H1 (cell line): ENCODE measurements around the gene LYRM7. TPM values are rescaled to one million over a fixed set of nuclear protein-coding genes. Genes with fewer than 3 reads are reported as not detected.

Source experiments
- CTCF ChIA-PET: fragments of 300-600 bp; sonication (Branson Sonifier 250); formaldehyde crosslinking; loops from one replicate; lab custom pipeline; 2021; ENCODE audit not compliant: partially characterized antibody; lab: Charles Lee
- POLR2A ChIA-PET: fragments of 300-600 bp; sonication (Branson Sonifier 250); formaldehyde crosslinking; loops from one replicate; lab custom pipeline; 2021; ENCODE audit warnings: inconsistent platforms; ENCODE audit not compliant: partially characterized antibody; lab: Charles Lee
- DNase-seq, 2 experiments: peaks; one replicate each; pipeline versions ENCODE4 v3.0.0 to v3.0.0-alpha.2; 2010 to 2022; ENCODE audit warnings: low spot score in 2 of 2, low read depth in 1 of 2, mixed read lengths in 1 of 2
- FAIRE-seq: peaks from 2 replicates; lab custom pipeline; 2011; peaks lifted over from hg19 to GRCh38; lab: Jason Lieb, UNC
- H2AFZ ChIP-seq: 2 replicates; pipeline ENCODE4 v1.8.1; 2012; ENCODE audit warnings: low read length, inconsistent platforms
- H2AK5ac ChIP-seq: 2 replicates; pipeline ENCODE4 v1.6.1; 2013; ENCODE audit warnings: low read depth, low read length
- H2BK120ac ChIP-seq: replicated peaks from 2 replicates; pipeline ENCODE3; 2013; ENCODE audit warnings: low read depth, low read length, inconsistent platforms
- H2BK12ac ChIP-seq: 2 replicates; pipeline ENCODE4 v1.6.1; 2013; ENCODE audit warnings: low read depth, low read length
- H2BK15ac ChIP-seq: 2 replicates; pipeline ENCODE4 v1.6.1; 2013; ENCODE audit warnings: low read length
- H2BK20ac ChIP-seq: 2 replicates; pipeline ENCODE4 v1.6.1; 2013; ENCODE audit warnings: low read length
- H2BK5ac ChIP-seq: 2 replicates; pipeline ENCODE4 v1.6.1; 2013; ENCODE audit warnings: low read depth, low read length
- H3K14ac ChIP-seq: 2 replicates; pipeline ENCODE4 v1.6.1; 2013; ENCODE audit warnings: inconsistent platforms; ENCODE audit not compliant: insufficient read length
- H3K18ac ChIP-seq: 2 replicates; pipeline ENCODE4 v1.6.1; 2013; ENCODE audit warnings: low read length; ENCODE audit errors: extremely low read depth
- H3K23ac ChIP-seq: 2 replicates; pipeline ENCODE4 v1.6.1; 2013; ENCODE audit warnings: inconsistent platforms; ENCODE audit not compliant: insufficient read length
- H3K23me2 ChIP-seq: 2 replicates; pipeline ENCODE4 v1.6.1; 2013; ENCODE audit warnings: low read depth, low read length
- H3K27ac ChIP-seq: 2 replicates; pipeline ENCODE4 v1.6.1; 2011; ENCODE audit warnings: low read depth, low read length, inconsistent platforms
- H3K27me3 ChIP-seq, 4 experiments: replicated peaks in 1 of 4; 1 replicate in 1 of 4; 2 replicates in 3 of 4; pipeline versions ENCODE4 v1.6.1 to v1.8.1; 2011 to 2013; ENCODE audit warnings: low read length in 3 of 4, mild to moderate bottlenecking in 3 of 4, inconsistent platforms in 2 of 4, mixed read lengths in 2 of 4, moderate library complexity in 1 of 4; ENCODE audit not compliant: control insufficient read depth in 3 of 4, insufficient read depth in 3 of 4; ENCODE audit errors: extremely low read depth in 1 of 4
- H3K36me3 ChIP-seq, 4 experiments: 2 replicates each; pipeline versions ENCODE4 v1.6.1 to v1.8.1; 2011 to 2013; ENCODE audit warnings: mild to moderate bottlenecking in 4 of 4, low read length in 3 of 4, moderate library complexity in 2 of 4, control low read depth in 1 of 4, inconsistent platforms in 1 of 4; ENCODE audit not compliant: insufficient read depth in 4 of 4, control insufficient read depth in 2 of 4
- H3K4ac ChIP-seq: replicated peaks from 2 replicates; pipeline ENCODE3; 2013; ENCODE audit warnings: low read length, low read depth, mixed read lengths, inconsistent platforms; ENCODE audit not compliant: insufficient read length
- H3K4me1 ChIP-seq, 4 experiments: replicated peaks in 1 of 4; 1 replicate in 1 of 4; 2 replicates in 3 of 4; pipeline versions ENCODE4 v1.6.1 to v1.8.1; 2011 to 2013; ENCODE audit warnings: low read length in 3 of 4, inconsistent platforms in 2 of 4, mixed read lengths in 1 of 4; ENCODE audit not compliant: insufficient read depth in 4 of 4, control insufficient read depth in 3 of 4
- H3K4me2 ChIP-seq, 2 experiments: 2 replicates each; pipeline versions ENCODE4 v1.6.1 to v1.8.1; 2011 to 2013; ENCODE audit warnings: low read depth in 2 of 2, low read length in 2 of 2, control low read depth in 1 of 2, inconsistent platforms in 1 of 2, mild to moderate bottlenecking in 1 of 2; ENCODE audit not compliant: insufficient read depth in 1 of 2
- H3K4me3 ChIP-seq, 4 experiments: fragments of 200-600, 300-600 bp in 1 of 4; sonication (generic), shearing (Covaris generic), sonication (Bioruptor Twin) in 1 of 4; 2 replicates each; pipeline versions ENCODE4 v1.5.1 to v1.8.1; 2011 to 2016; ENCODE audit warnings: low read length in 4 of 4, low read depth in 3 of 4, control low read depth in 2 of 4, inconsistent platforms in 2 of 4, mild to moderate bottlenecking in 2 of 4, mixed read lengths in 1 of 4, moderate library complexity in 1 of 4; ENCODE audit not compliant: insufficient read depth in 2 of 4; ENCODE audit errors: extremely low read depth in 1 of 4
- H3K56ac ChIP-seq: replicated peaks from 2 replicates; pipeline ENCODE3; 2013; ENCODE audit warnings: low read depth, mild to moderate bottlenecking, mixed read lengths, low read length, inconsistent platforms; ENCODE audit not compliant: insufficient read length
- H3K79me1 ChIP-seq: 2 replicates; pipeline ENCODE4 v1.6.1; 2013; ENCODE audit warnings: low read depth, low read length, control low read depth
- H3K79me2 ChIP-seq, 2 experiments: 2 replicates each; pipeline versions ENCODE4 v1.6.1 to v1.8.1; 2012 to 2013; ENCODE audit warnings: low read length in 2 of 2, mild to moderate bottlenecking in 2 of 2, inconsistent platforms in 1 of 2; ENCODE audit not compliant: insufficient read depth in 2 of 2, control insufficient read depth in 1 of 2
- H3K9ac ChIP-seq, 4 experiments: replicated peaks in 1 of 4; 1 replicate in 1 of 4; 2 replicates in 3 of 4; pipeline versions ENCODE4 v1.6.1 to v1.8.1; 2011 to 2013; ENCODE audit warnings: low read depth in 3 of 4, low read length in 3 of 4, control low read depth in 2 of 4, mild to moderate bottlenecking in 2 of 4, moderate library complexity in 2 of 4, inconsistent platforms in 1 of 4; ENCODE audit errors: extremely low read depth in 1 of 4
- H3K9me3 ChIP-seq, 2 experiments: 2 replicates each; pipeline versions ENCODE4 v1.6.1 to v1.8.1; 2012 to 2013; ENCODE audit warnings: mild to moderate bottlenecking in 2 of 2, moderate library complexity in 2 of 2, control low read depth in 1 of 2, inconsistent platforms in 1 of 2, low read depth in 1 of 2, low read length in 1 of 2, mixed read lengths in 1 of 2; ENCODE audit not compliant: insufficient read depth in 2 of 2
- H4K20me1 ChIP-seq, 2 experiments: replicated peaks in 1 of 2; 2 replicates each; pipeline versions ENCODE3 to v1.8.1; 2011 to 2013; ENCODE audit warnings: inconsistent platforms in 2 of 2, low read length in 2 of 2, mild to moderate bottlenecking in 1 of 2; ENCODE audit not compliant: insufficient read depth in 2 of 2, control insufficient read depth in 1 of 2
- H4K5ac ChIP-seq: 2 replicates; pipeline ENCODE4 v1.6.1; 2013; ENCODE audit warnings: low read length, low read depth, mixed read lengths, inconsistent platforms; ENCODE audit not compliant: insufficient read length
- H4K8ac ChIP-seq: 2 replicates; pipeline ENCODE4 v1.8.0; 2013; ENCODE audit warnings: mild to moderate bottlenecking, moderate library complexity, low read length, inconsistent platforms; ENCODE audit not compliant: insufficient read depth; ENCODE audit errors: extremely low read depth
- H4K91ac ChIP-seq: replicated peaks from 2 replicates; pipeline ENCODE3; 2013; ENCODE audit warnings: low read length, mixed read lengths, inconsistent platforms; ENCODE audit not compliant: insufficient read length
- CBX5 ChIP-seq: fragments of 300-800, 300-1000 bp; sonication (generic); IDR thresholded peaks from 2 replicates; pipeline ENCODE4 v1.7.1; 2016; ENCODE audit warnings: antibody characterized with exemption, low read length, low read depth
- CTBP2 ChIP-seq: IDR thresholded peaks from 2 replicates; pipeline ENCODE4 v1.7.0; 2011; ENCODE audit warnings: borderline replicate concordance, mild to moderate bottlenecking, moderate library complexity, mixed read lengths, low read length; ENCODE audit not compliant: insufficient read depth, insufficient read length
- E2F6 ChIP-seq: IDR thresholded peaks from 2 replicates; pipeline ENCODE4 v1.6.1; 2012; ENCODE audit warnings: inconsistent platforms
- EGR1 ChIP-seq: IDR thresholded peaks from 2 replicates; pipeline ENCODE4 v1.6.1; 2011; ENCODE audit warnings: low read depth, low read length, borderline replicate concordance
- KDM4A ChIP-seq: IDR thresholded peaks from one replicate; pipeline ENCODE4 v1.7.1; 2012; ENCODE audit warnings: low read depth, mild to moderate bottlenecking, moderate library complexity, low read length, inconsistent platforms; ENCODE audit not compliant: severe bottlenecking
- PHF8 ChIP-seq: fragments of 200-600 bp; sonication (generic); conservative IDR thresholded peaks from 2 replicates; pipeline ENCODE4 v1.7.1; 2012; ENCODE audit warnings: low read depth, mild to moderate bottlenecking, inconsistent platforms, low read length, moderate library complexity
- SIRT6 ChIP-seq: IDR thresholded peaks from one replicate; pipeline ENCODE4 v1.7.1; 2012; ENCODE audit warnings: low read length, inconsistent platforms
- SIX5 ChIP-seq: IDR thresholded peaks from 2 replicates; pipeline ENCODE4 v1.6.1; 2011; ENCODE audit warnings: mild to moderate bottlenecking, low read depth, low read length
- SP1 ChIP-seq: IDR thresholded peaks from 2 replicates; pipeline ENCODE4 v1.6.1; 2011; ENCODE audit warnings: low read depth, low read length
- TBP ChIP-seq: IDR thresholded peaks from 2 replicates; pipeline ENCODE4 v1.6.1; 2011; ENCODE audit warnings: low read depth, low read length, improper control_type of control experiment
- YY1 ChIP-seq: IDR thresholded peaks from 2 replicates; pipeline ENCODE4 v1.6.1; 2011; ENCODE audit warnings: low read depth, mild to moderate bottlenecking, low read length
- WGBS, 2 experiments: shearing (Covaris generic) in 1 of 2; methylation state at CpG; one replicate each; pipeline versions ENCODE4 v1.1.6 to v1.1.7; 2013 to 2015; ENCODE audit warnings: low lambda C conversion rate in 2 of 2, mixed read lengths in 2 of 2, inconsistent platforms in 1 of 2, low coverage in 1 of 2, missing lambda C conversion rate in 1 of 2; ENCODE audit not compliant: insufficient replicate concordance in 2 of 2, insufficient coverage in 1 of 2, insufficient read length in 1 of 2; ENCODE audit errors: extremely low coverage in 1 of 2, missing lambda C conversion rate in 1 of 2; 5-methylcytosine and 5-hydroxymethylcytosine counted together
- polyA plus RNA-seq, 7 experiments: library from polyadenylated mRNA; depleted of rRNA in 3 of 7; stranded (reverse) in 5 of 7; unstranded in 2 of 7; fragments of >200 nt in 5 of 7; fragments of 200-250 nt in 2 of 7; gene quantifications; 1 replicate in 5 of 7; 2 replicates in 1 of 7; 4 replicates in 1 of 7; pipeline versions ENCODE4 v1.2.1 to v1.2.3, GENCODE V29; 2011 to 2013; ENCODE audit warnings: missing spikeins in 2 of 7, mixed read lengths in 2 of 7
- total RNA-seq: library from RNA; stranded (reverse); fragmentation: NEBNext Ultra II Directional; extraction: Animal tissue kit (Norgen Biotek cat#: 25700); gene quantifications from 2 replicates; pipeline ENCODE4 v1.2.1, GENCODE V29; 2021
- TF ChIP-seq, protein P1 (sequence below): IDR thresholded peaks from 2 replicates; pipeline ENCODE4 v1.6.1; 2011; ENCODE audit warnings: low read length, improper control_type of control experiment

The LYRM7 gene
- total and polyA plus RNA-seq, 2 of the 8 experiments (the other 6 are each of a cell fraction or from before 2014, with no cell fraction given) = 1.9 to 12.6 TPM

DNA sequence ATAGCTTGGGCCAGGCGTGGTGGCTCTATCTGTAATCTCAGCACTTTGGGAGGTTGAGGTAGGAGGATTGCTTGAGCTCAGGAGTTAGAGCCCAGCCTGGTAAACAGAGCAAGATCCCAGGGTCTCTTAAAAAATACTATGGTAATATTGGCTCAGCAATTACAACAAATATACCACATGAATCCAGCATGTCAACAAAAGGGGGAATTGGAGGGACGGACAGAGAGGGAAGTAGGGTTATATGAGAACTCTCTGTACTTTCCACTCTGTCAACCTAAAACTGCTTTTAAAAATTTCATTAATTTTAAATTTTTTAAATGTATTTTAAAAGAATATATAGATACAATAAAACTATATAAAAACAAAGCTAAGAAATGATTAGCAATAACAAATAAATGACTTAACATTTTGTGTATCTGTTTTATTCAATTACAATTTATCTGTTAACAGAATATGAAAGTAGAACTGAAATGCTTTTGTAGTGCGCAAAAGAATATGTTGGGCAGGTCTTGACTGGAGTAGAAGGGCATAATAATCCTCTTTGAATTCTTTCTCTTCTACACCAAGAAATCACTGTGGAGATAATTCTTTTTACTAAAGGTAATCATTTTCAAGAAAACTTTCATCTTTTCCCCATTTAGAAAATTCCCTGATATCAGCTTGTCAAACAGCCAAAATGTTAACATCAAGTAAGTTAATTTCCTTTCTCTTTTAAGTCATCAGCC lies 80.2 kb downstream of the LYRM7 start:
- H4K91ac ChIP-seq = no peak overlapping the region
- no peak overlapping the region for H3K4me2 ChIP-seq
- H4K20me1 ChIP-seq = no peaks in the 10 kb centered on the region
- no peak overlapping the region for H2BK5ac ChIP-seq
- no peak overlapping the region for H3K14ac ChIP-seq
- FAIRE-seq (no peak), DNase-seq (no peak)
- ChIA-PET POLR2A (interaction anchor here (0.8 kb wide), 1 partner anchor 12 kb away, joined by 4 read pairs; no protein-coding TSS in a partner anchor), CTCF (interaction anchor here (1.2 kb wide), 1 partner anchor 14 kb away, joined by 4 read pairs; no protein-coding TSS in a partner anchor)
- no peaks in the 10 kb centered on the region for H3K4me1 ChIP-seq
- H2BK15ac ChIP-seq = no peak overlapping the region
- H2AK5ac ChIP-seq = no peak overlapping the region
- H3K18ac ChIP-seq = no peak overlapping the region
- H3K4me3 ChIP-seq = no peak overlapping the region
- no peak overlapping the region for H3K56ac ChIP-seq
- no peak overlapping the region for H3K27ac ChIP-seq
- no peaks in the 10 kb centered on the region for H3K23me2 ChIP-seq
- H3K27me3 ChIP-seq = no peaks in the 10 kb centered on the region
- H3K79me2 ChIP-seq = no peaks in the 10 kb centered on the region
- no peak overlapping the region for H3K4ac ChIP-seq
- H3K79me1 ChIP-seq = no peaks in the 10 kb centered on the region
- 74% methylated on average over 3 of the region's 3 CpGs; no CpG with 5 or more reads in 1 of the 2 experiments for WGBS, 2 experiments
- H3K9me3 ChIP-seq = no peaks in the 10 kb centered on the region
- no peaks in the 10 kb centered on the region for H3K36me3 ChIP-seq
- H2BK12ac ChIP-seq = no peak overlapping the region
- no peak overlapping the region for H2BK120ac ChIP-seq
- no peak overlapping the region for H2AFZ ChIP-seq
- H2BK20ac ChIP-seq = no peak overlapping the region
- H3K23ac ChIP-seq = no peak overlapping the region
- no peak overlapping the region for H3K9ac ChIP-seq
- H4K5ac ChIP-seq = no peak overlapping the region
- H4K8ac ChIP-seq = no peak overlapping the region
- TF ChIP-seq TBP (no peak), CBX5 (no peak), SIX5 (no peak), PHF8 (no peak), SIRT6 (no peak), E2F6 (no peak), CTBP2 (no peak), KDM4A (no peak), YY1 (no peak), SP1 (no peak), EGR1 (no peak)
- TF ChIP-seq, protein P1, sequence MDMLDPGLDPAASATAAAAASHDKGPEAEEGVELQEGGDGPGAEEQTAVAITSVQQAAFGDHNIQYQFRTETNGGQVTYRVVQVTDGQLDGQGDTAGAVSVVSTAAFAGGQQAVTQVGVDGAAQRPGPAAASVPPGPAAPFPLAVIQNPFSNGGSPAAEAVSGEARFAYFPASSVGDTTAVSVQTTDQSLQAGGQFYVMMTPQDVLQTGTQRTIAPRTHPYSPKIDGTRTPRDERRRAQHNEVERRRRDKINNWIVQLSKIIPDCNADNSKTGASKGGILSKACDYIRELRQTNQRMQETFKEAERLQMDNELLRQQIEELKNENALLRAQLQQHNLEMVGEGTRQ = no peak
